HG03457 (cell line): ENCODE data around the gene COL18A1.
"Not testable (repeated sequence)": the region's sequence is repeated elsewhere in the genome, so short reads cannot be mapped to it uniquely, and the experiment has no call there.

Experiments
- ATAC-seq: cut with Tn5 transposase; IDR thresholded peaks from one replicate; pipeline ENCODE4 v1.9.1; 2021; ENCODE audit warnings: moderate number of reproducible peaks; ENCODE audit not compliant: unreplicated experiment

COL18A1 gene

GRCh38 chr21:45404730-45405270, at the start of gene COL18A1:
Gene COL18A1 (plus strand): TSS chr21:45405165. CDS start chr21:45405231, 66 bp downstream.
- no peak for ATAC-seq

- ATAC-seq: no peak
Observed at GRCh38 chr21:45355573-45355972, 49.4 kb upstream of the COL18A1 start.

- no peak for ATAC-seq
Observed at GRCh38 chr21:45356251-45356650, 48.7 kb upstream of the COL18A1 start.

- ATAC-seq: no peak
Observed at GRCh38 chr21:45356653-45357435, 48.1 kb upstream of the COL18A1 start.

- no peak for ATAC-seq
Observed at GRCh38 chr21:45357436-45358260, 47.3 kb upstream of the COL18A1 start.

GRCh38 chr21:45358261-45358670, 46.7 kb upstream of the COL18A1 start:
- ATAC-seq: no peak

GRCh38 chr21:45358711-45359310, 46.2 kb upstream of the COL18A1 start:
- no peak for ATAC-seq

GRCh38 chr21:45359451-45360217, 45.3 kb upstream of the COL18A1 start:
- ATAC-seq: no peak

GRCh38 chr21:45361033-45361997, 43.6 kb upstream of the COL18A1 start:
- no peak for ATAC-seq

- no peak for ATAC-seq
Observed at GRCh38 chr21:45362077-45362747, 42.8 kb upstream of the COL18A1 start.

- ATAC-seq: no peak
Observed at GRCh38 chr21:45362748-45363145, 42.2 kb upstream of the COL18A1 start.

GRCh38 chr21:45363272-45363671, 41.7 kb upstream of the COL18A1 start:
- not testable (repeated sequence) for ATAC-seq

GRCh38 chr21:45363921-45364467, 41.0 kb upstream of the COL18A1 start:
- no peak for ATAC-seq

- no peak for ATAC-seq
Observed at GRCh38 chr21:45364468-45365185, 40.3 kb upstream of the COL18A1 start.

GRCh38 chr21:45365186-45365607, 39.8 kb upstream of the COL18A1 start:
- ATAC-seq: no peak

- ATAC-seq: no peak
Observed at GRCh38 chr21:45365608-45366241, 39.2 kb upstream of the COL18A1 start.

GRCh38 chr21:45366476-45366875, 38.5 kb upstream of the COL18A1 start:
- ATAC-seq: no peak
